Measurements from ENCODE around the gene CD55.
A peak's percentile ranks its signal among the peaks of the same experiment; 100 is the strongest.

Gene CD55, protein sequence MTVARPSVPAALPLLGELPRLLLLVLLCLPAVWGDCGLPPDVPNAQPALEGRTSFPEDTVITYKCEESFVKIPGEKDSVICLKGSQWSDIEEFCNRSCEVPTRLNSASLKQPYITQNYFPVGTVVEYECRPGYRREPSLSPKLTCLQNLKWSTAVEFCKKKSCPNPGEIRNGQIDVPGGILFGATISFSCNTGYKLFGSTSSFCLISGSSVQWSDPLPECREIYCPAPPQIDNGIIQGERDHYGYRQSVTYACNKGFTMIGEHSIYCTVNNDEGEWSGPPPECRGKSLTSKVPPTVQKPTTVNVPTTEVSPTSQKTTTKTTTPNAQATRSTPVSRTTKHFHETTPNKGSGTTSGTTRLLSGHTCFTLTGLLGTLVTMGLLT

DNA sequence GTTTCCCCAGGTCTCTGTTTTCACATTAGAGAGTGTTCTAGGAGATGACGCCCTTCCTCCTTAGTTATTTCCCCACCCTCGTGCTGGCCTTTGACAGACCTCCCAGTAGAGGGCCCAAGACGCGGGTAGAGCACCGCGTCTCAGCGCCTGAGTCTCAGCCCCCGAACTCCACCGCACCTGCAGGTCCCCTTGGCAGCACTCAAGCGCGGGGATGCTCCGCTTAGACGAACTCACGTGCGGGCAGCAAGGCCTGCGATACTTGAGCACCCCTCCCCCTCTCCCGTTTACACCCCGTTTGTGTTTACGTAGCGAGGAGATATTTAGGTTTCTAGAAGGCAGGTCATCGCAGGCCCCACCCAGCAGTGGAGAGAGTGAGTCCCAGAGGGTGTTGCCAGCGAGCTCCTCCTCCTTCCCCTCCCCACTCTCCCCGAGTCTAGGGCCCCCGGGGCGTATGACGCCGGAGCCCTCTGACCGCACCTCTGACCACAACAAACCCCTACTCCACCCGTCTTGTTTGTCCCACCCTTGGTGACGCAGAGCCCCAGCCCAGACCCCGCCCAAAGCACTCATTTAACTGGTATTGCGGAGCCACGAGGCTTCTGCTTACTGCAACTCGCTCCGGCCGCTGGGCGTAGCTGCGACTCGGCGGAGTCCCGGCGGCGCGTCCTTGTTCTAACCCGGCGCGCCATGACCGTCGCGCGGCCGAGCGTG, at the start of gene CD55:
Gene CD55, plus strand, starts transcription at position 600 of the 711 bp plus-strand sequence. Its CDS starts 88 bp downstream, at position 688.
- Histone ChIP-seq H3K36me3 (ENCODE audit: control insufficient read depth in 1 of 2, insufficient read depth in 2 of 2, low read length in 2 of 2) (peaks cover 8 to 13% of the 10 kb centered on the region in 2 donors), H3K27ac (ENCODE audit: low read length) (peak within 1 kb of the TSS; percentile 93), H3K9me3 (ENCODE audit: control insufficient read depth in 1 of 2, low read length in 2 of 2) (no peaks in the 10 kb centered on the region), H3K27me3 (ENCODE audit: low read depth, low read length) (no peaks in the 10 kb centered on the region), H3K4me3 (ENCODE audit: low read depth in 1 of 2, low read length in 2 of 2) (peak within 1 kb of the TSS; percentile 89 to 92), H3K4me1 (ENCODE audit: control insufficient read depth in 1 of 2, insufficient read depth in 2 of 2, low read length in 2 of 2) (peaks cover 3 to 8% of the 10 kb centered on the region in 2 donors)

DNA sequence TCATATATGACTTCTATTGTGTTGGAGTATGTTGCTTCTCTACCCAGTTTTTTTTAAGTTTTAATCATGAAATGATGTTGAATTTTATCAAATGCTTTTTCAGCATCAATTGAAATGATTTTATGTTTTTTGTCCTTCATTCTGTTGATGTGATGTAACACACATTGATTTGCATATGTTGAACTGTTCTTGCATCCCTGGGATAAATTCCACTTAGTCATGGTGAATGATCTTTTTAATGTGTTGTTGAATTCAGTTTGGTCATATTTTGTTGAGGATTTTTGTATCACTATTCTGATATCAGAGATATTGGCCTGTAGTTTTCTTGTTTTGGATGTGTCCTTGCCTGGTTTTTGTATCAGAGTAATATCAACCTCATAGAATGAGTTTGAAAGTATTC, 46.6 kb upstream of the CD55 start:
- no peaks in the 10 kb centered on the region for H3K4me1 ChIP-seq (ENCODE audit: control insufficient read depth in 1 of 2, insufficient read depth in 2 of 2, low read length in 2 of 2)
- no peaks in the 10 kb centered on the region for H3K9me3 ChIP-seq (ENCODE audit: control insufficient read depth in 1 of 2, low read length in 2 of 2)
- no peaks in the 10 kb centered on the region for H3K36me3 ChIP-seq (ENCODE audit: control insufficient read depth in 1 of 2, insufficient read depth in 2 of 2, low read length in 2 of 2)
- no peaks in the 10 kb centered on the region for H3K27me3 ChIP-seq (ENCODE audit: low read depth, low read length)
- no peak overlapping the region for H3K4me3 ChIP-seq (ENCODE audit: low read depth in 1 of 2, low read length in 2 of 2)
- H3K27ac ChIP-seq (ENCODE audit: low read length): no peak overlapping the region

DNA sequence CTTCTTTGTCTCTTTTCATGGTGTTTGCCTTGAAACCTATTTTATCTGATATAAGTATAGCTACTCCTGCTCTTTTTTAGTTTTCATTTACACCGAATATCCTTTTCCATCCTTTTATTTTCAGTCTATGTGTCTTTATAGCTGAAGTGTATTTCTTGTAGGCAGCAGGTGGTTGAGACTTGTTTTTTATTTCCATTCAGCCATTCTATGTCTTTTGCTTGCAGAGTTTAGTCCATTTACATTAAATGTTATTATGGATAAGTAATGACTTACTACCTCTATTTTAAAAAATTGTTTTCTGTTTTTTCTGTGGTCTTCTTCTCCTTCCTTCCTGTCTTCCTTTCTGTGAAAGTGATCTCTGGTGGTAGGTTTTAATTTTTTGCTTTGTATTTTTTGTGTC, 45.0 kb upstream of the CD55 start:
- Histone ChIP-seq H3K36me3 (ENCODE audit: control insufficient read depth in 1 of 2, insufficient read depth in 2 of 2, low read length in 2 of 2) (no peaks in the 10 kb centered on the region), H3K9me3 (ENCODE audit: control insufficient read depth in 1 of 2, low read length in 2 of 2) (no peaks in the 10 kb centered on the region), H3K27ac (ENCODE audit: low read length) (no peak overlapping the region), H3K4me1 (ENCODE audit: control insufficient read depth in 1 of 2, insufficient read depth in 2 of 2, low read length in 2 of 2) (no peaks in the 10 kb centered on the region), H3K27me3 (ENCODE audit: low read depth, low read length) (no peaks in the 10 kb centered on the region), H3K4me3 (ENCODE audit: low read depth in 1 of 2, low read length in 2 of 2) (no peak overlapping the region)

DNA sequence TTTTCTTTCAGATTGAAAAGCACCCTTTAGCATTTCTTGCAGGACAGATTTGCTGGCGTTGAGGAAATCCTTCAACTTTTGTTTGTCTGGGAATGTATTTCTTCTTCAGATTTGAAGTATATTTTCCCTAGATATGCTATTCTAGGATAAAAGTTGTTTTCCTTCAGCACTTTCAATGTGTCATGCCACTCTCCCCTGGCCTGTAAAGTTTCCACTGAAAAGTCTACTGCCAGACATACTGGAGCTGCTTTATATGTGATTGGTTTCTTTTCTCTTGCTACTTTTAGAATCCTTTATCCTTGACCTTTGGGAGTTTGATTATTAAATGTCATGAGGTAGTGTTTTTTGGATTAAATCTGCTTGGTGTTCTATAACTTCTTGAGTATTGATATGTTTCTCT, 44.2 kb upstream of the CD55 start:
- Histone ChIP-seq H3K27ac (ENCODE audit: low read length) (no peak overlapping the region), H3K27me3 (ENCODE audit: low read depth, low read length) (no peaks in the 10 kb centered on the region)

DNA sequence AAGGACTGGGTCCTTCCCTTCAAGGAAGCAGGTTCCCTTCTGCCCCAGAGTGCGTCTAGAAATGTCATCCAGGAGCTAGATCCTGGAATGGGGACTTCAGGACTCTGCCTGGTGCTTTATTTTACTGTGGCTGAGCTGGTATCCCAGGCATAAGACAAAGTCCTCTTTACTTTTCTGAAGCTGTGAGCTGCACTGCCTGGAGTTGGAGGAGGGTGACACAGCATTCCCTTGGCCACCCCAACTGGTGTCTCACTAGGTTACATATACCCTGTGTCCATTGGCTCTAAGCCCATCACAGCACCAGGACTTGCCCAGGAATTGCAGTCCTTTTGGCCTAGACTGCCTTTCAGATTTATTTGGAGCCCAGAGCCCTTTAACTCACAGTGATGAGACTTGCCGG, 41.8 kb upstream of the CD55 start:
- H3K4me1 ChIP-seq (ENCODE audit: control insufficient read depth in 1 of 2, insufficient read depth in 2 of 2, low read length in 2 of 2): peaks cover 0 to 13% of the 10 kb centered on the region in 2 donors

More for the DNA sequence above, 44.2 kb upstream of the CD55 start:
- Histone ChIP-seq H3K4me3 (ENCODE audit: low read depth in 1 of 2, low read length in 2 of 2) (no peak overlapping the region), H3K4me1 (ENCODE audit: control insufficient read depth in 1 of 2, insufficient read depth in 2 of 2, low read length in 2 of 2) (no peaks in the 10 kb centered on the region), H3K36me3 (ENCODE audit: control insufficient read depth in 1 of 2, insufficient read depth in 2 of 2, low read length in 2 of 2) (no peaks in the 10 kb centered on the region), H3K9me3 (ENCODE audit: control insufficient read depth in 1 of 2, low read length in 2 of 2) (no peaks in the 10 kb centered on the region)

DNA sequence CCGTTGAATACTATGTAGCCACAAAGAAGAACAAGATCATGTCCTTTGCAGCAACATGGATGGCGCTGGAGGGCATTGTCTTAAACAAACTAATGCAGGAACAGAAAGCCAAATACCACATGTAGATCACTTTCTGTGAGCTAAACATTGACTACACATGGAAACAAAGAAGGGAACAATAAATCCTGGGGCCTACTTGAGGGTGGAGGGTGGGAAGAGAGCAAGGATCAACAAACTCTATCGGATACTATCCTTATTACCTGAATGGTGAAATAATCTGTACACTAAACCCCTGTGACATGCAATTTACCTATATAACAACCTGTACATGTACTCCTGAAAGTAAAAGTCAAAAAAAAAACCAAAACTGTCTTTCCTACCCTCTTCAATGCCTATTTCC, 40.8 kb upstream of the CD55 start:
- Histone ChIP-seq H3K36me3 (ENCODE audit: control insufficient read depth in 1 of 2, insufficient read depth in 2 of 2, low read length in 2 of 2) (no peaks in the 10 kb centered on the region), H3K4me1 (ENCODE audit: control insufficient read depth in 1 of 2, insufficient read depth in 2 of 2, low read length in 2 of 2) (peaks cover 0 to 13% of the 10 kb centered on the region in 2 donors), H3K27me3 (ENCODE audit: low read depth, low read length) (no peaks in the 10 kb centered on the region), H3K27ac (ENCODE audit: low read length) (no peak overlapping the region), H3K4me3 (ENCODE audit: low read depth in 1 of 2, low read length in 2 of 2) (no peak overlapping the region), H3K9me3 (ENCODE audit: control insufficient read depth in 1 of 2, low read length in 2 of 2) (no peaks in the 10 kb centered on the region)

More for the DNA sequence above, 41.8 kb upstream of the CD55 start:
- Histone ChIP-seq H3K27me3 (ENCODE audit: low read depth, low read length) (no peaks in the 10 kb centered on the region), H3K36me3 (ENCODE audit: control insufficient read depth in 1 of 2, insufficient read depth in 2 of 2, low read length in 2 of 2) (no peaks in the 10 kb centered on the region), H3K9me3 (ENCODE audit: control insufficient read depth in 1 of 2, low read length in 2 of 2) (no peaks in the 10 kb centered on the region), H3K4me3 (ENCODE audit: low read depth in 1 of 2, low read length in 2 of 2) (no peak overlapping the region), H3K27ac (ENCODE audit: low read length) (no peak overlapping the region)

DNA sequence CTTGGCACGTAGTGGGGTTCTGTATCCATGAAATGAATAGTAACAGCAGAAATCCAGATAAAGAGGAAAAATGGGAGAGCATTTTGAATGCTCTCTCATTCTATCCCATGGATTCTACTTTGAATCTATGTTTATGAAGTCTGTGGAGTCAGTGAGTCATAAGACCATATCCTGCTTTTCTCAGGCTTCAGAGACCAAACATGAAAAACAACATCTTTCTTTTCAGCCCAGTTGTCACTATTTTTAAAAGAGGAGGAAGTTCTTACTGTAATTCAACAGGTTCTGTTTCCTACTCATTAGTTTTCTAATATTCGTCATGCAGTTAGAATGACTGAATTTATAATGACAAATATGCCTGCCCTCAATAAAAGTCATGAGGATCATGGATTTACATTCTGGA, 39.4 kb upstream of the CD55 start:
- no peaks in the 10 kb centered on the region for H3K27me3 ChIP-seq (ENCODE audit: low read depth, low read length)
- H3K4me3 ChIP-seq (ENCODE audit: low read depth in 1 of 2, low read length in 2 of 2): no peak overlapping the region
- H3K9me3 ChIP-seq (ENCODE audit: control insufficient read depth in 1 of 2, low read length in 2 of 2): no peaks in the 10 kb centered on the region
- H3K27ac ChIP-seq (ENCODE audit: low read length): peak overlapping the region; percentile 88
- peaks cover 0 to 13% of the 10 kb centered on the region in 2 donors for H3K4me1 ChIP-seq (ENCODE audit: control insufficient read depth in 1 of 2, insufficient read depth in 2 of 2, low read length in 2 of 2)
- no peaks in the 10 kb centered on the region for H3K36me3 ChIP-seq (ENCODE audit: control insufficient read depth in 1 of 2, insufficient read depth in 2 of 2, low read length in 2 of 2)

DNA sequence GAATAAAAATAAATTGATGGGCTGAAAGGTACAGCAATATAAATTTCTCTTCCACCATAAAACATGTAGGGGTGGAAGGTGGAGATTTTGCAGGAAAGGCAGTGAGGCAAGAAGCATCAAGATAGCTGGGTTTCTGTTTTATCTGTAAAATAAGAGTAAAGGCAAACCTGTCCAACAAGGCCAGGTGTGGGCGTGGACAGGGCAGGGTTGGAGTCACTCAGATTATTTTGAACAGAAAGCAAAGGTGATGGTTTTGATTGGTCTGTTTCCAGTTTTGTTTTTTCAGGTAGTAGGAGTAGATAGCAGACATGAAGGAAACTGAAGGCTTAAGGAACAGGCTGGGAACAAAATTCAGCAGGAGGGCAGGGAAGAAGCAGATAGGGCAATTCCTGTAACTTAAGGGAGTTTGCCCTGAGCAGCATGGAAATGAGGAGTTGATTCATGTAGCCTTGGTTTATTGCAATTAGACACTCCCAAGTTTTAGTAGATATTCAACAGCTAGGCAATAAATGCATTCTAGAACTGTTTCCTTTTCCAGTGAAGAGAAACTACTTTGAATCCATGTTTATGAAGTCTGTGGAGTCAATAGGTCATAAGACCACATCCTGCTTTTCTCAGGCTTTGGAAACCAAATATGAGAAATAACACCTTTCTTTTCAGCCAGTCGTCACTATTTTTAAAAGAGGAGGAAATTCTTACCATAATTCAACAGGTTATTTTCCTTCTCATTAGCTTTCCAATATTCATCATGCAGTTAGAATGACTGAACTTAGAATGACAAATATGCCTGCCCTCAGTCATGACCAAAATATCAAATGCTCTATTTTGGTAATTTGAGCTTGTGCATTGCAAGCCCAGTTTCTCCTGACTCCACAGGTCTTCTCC, 38.7 kb upstream of the CD55 start:
- no peaks in the 10 kb centered on the region for H3K9me3 ChIP-seq (ENCODE audit: control insufficient read depth in 1 of 2, low read length in 2 of 2)
- no peak overlapping the region for H3K4me3 ChIP-seq (ENCODE audit: low read depth in 1 of 2, low read length in 2 of 2)
- no peaks in the 10 kb centered on the region for H3K36me3 ChIP-seq (ENCODE audit: control insufficient read depth in 1 of 2, insufficient read depth in 2 of 2, low read length in 2 of 2)
- H3K27me3 ChIP-seq (ENCODE audit: low read depth, low read length): no peaks in the 10 kb centered on the region
- H3K27ac ChIP-seq (ENCODE audit: low read length): peak overlapping the region; percentile 88
- peaks cover 2 to 13% of the 10 kb centered on the region in 2 donors for H3K4me1 ChIP-seq (ENCODE audit: control insufficient read depth in 1 of 2, insufficient read depth in 2 of 2, low read length in 2 of 2)

DNA sequence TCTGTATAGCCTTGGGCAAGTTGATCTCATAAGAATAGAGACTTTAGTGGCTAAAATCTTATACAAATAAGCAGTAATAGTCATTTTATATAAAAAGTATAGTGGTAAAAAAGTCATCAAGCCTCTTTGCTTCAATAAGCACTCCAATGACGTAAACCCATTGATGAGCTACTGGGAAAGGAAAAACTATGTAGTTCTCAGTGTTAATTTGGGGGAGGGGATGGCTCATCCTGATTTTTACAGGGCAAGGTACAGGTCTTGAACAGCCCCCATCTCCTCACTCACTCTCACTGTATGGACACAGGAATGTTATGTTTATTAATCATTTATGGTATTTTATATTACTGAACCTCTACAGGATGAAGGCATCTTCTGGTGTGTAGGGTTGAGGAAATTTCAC, 38.1 kb upstream of the CD55 start:
- Histone ChIP-seq H3K27ac (ENCODE audit: low read length) (peak overlapping the region; percentile 88), H3K27me3 (ENCODE audit: low read depth, low read length) (no peaks in the 10 kb centered on the region), H3K9me3 (ENCODE audit: control insufficient read depth in 1 of 2, low read length in 2 of 2) (no peaks in the 10 kb centered on the region), H3K4me3 (ENCODE audit: low read depth in 1 of 2, low read length in 2 of 2) (no peak overlapping the region), H3K4me1 (ENCODE audit: control insufficient read depth in 1 of 2, insufficient read depth in 2 of 2, low read length in 2 of 2) (peaks cover 9 to 13% of the 10 kb centered on the region in 2 donors), H3K36me3 (ENCODE audit: control insufficient read depth in 1 of 2, insufficient read depth in 2 of 2, low read length in 2 of 2) (no peaks in the 10 kb centered on the region)

DNA sequence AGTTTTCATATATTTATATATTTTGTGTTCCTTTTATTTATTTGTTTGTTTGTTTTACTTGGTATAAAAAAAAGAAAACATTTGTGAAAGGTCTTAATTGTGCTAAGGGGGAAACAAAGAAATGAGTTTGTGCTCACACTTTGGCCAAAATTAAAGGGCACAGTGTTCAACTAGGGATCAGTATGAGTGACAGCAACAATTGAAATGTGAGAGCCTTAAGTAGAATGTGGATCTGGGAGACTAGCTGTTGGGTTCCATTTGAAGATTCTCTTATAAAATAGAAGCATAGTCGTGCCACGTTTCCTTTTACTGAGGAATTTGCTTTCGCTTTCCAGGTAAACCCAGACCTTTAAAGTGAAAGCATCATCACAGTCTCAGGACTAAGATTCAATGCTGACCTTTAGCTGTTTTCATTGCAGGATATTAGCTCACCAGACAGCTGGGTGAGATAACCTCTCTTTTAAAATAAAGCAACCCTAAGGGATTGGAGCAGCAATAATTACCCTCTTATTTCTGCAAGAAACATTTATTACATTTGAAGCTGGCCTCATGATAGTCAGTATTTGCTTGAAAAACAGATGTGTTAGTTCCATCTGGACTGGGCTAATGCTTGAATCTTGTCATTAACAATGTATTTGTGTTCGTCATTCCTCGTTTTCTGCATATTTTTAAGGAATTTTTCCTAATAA, 37.1 kb upstream of the CD55 start:
- H3K27ac ChIP-seq (ENCODE audit: low read length): peak overlapping the region; percentile 88
- peak overlapping the region in 1 of 2 donors; percentile 12 for H3K4me3 ChIP-seq (ENCODE audit: low read depth in 1 of 2, low read length in 2 of 2)
- H3K4me1 ChIP-seq (ENCODE audit: control insufficient read depth in 1 of 2, insufficient read depth in 2 of 2, low read length in 2 of 2): peaks cover 9 to 13% of the 10 kb centered on the region in 2 donors
- no peaks in the 10 kb centered on the region for H3K27me3 ChIP-seq (ENCODE audit: low read depth, low read length)
- H3K9me3 ChIP-seq (ENCODE audit: control insufficient read depth in 1 of 2, low read length in 2 of 2): no peaks in the 10 kb centered on the region
- H3K36me3 ChIP-seq (ENCODE audit: control insufficient read depth in 1 of 2, insufficient read depth in 2 of 2, low read length in 2 of 2): no peaks in the 10 kb centered on the region

Data from muscle layer of duodenum (tissue), 2 donors.